Lower leg skin (tissue), 4 donors: ENCODE data around the gene TRUB1. TPM values are rescaled to one million over a fixed set of nuclear protein-coding genes. Genes with fewer than 3 reads are reported as not detected.

Source experiments
- DNase-seq, 2 donors: peaks; one replicate each; pipeline ENCODE4 v3.0.0-alpha.2; 2019; ENCODE audit warnings: low spot score in 2 of 2
- H3K4me3 ChIP-seq: fragments of 200-600 bp; sonication (generic); 2 replicates; pipeline ENCODE4 v1.5.1; 2017; ENCODE audit warnings: mild to moderate bottlenecking, low read depth; ENCODE audit not compliant: poor library complexity, severe bottlenecking
- POLR2A ChIP-seq, 2 donors: fragments of 450-650 bp; IDR thresholded peaks; one replicate each; pipeline ENCODE4 v1.6.1; 2016 to 2017; ENCODE audit warnings: antibody characterized with exemption in 2 of 2, mild to moderate bottlenecking in 1 of 2, moderate library complexity in 1 of 2
- WGBS, 2 donors: methylation state at CpG; one replicate each; pipeline ENCODE4 v1.1.5; 2018; 5-methylcytosine and 5-hydroxymethylcytosine counted together
- intact Hi-C: fragments of 100-400 bp; cut with DNase I; formaldehyde crosslinking; loops from one replicate; pipeline ENCODE4 v1.15.0; 2023; ENCODE audit warnings: low total_unique reads
- total RNA-seq, 4 donors: library from RNA; depleted of rRNA; stranded (reverse); fragments of >200 nt; gene quantifications; one replicate each; pipeline ENCODE4 v1.1.0, GENCODE V29; 2016
- TF ChIP-seq, protein P1 (sequence below), 3 donors: fragments of 450-650 bp; IDR thresholded peaks; one replicate each; pipeline ENCODE4 v1.5.1; 2016; ENCODE audit warnings: antibody characterized with exemption in 3 of 3, mild to moderate bottlenecking in 3 of 3, moderate library complexity in 2 of 3

The TRUB1 gene
- total RNA-seq, 4 donors from 2014 or later, result 8.5 to 21.2 (median 13.3) TPM

- no peak for TF ChIP-seq POLR2A (IDR thresholded peaks at IDR 0.05)
- TF ChIP-seq, protein P1, sequence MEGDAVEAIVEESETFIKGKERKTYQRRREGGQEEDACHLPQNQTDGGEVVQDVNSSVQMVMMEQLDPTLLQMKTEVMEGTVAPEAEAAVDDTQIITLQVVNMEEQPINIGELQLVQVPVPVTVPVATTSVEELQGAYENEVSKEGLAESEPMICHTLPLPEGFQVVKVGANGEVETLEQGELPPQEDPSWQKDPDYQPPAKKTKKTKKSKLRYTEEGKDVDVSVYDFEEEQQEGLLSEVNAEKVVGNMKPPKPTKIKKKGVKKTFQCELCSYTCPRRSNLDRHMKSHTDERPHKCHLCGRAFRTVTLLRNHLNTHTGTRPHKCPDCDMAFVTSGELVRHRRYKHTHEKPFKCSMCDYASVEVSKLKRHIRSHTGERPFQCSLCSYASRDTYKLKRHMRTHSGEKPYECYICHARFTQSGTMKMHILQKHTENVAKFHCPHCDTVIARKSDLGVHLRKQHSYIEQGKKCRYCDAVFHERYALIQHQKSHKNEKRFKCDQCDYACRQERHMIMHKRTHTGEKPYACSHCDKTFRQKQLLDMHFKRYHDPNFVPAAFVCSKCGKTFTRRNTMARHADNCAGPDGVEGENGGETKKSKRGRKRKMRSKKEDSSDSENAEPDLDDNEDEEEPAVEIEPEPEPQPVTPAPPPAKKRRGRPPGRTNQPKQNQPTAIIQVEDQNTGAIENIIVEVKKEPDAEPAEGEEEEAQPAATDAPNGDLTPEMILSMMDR (IDR thresholded peaks at IDR 0.05), result no peak
- DNase-seq, result no peak
- no peak overlapping the region for H3K4me3 ChIP-seq
- intact Hi-C loops, result no loop called here
- WGBS, 2 donors, result 66% methylated on average over 2 of the region's 2 CpGs
Measured at GRCh38 chr10:114967071-114967470, 29.1 kb downstream of the TRUB1 start.

- intact Hi-C loops, result no loop called here
- H3K4me3 ChIP-seq, result no peak overlapping the region
- WGBS, 2 donors, result 82 to 85% methylated on average over 4 of the region's 4 CpGs
- no peak for TF ChIP-seq POLR2A (IDR thresholded peaks at IDR 0.05)
- TF ChIP-seq, protein P1 (IDR thresholded peaks at IDR 0.05), result no peak
- no peak for DNase-seq
Measured at GRCh38 chr10:114970515-114970914, 32.5 kb downstream of the TRUB1 start.

GRCh38 chr10:114973306-114973705, 35.3 kb downstream of the TRUB1 start:
- WGBS, 2 donors, result 95 to 98% methylated on average over 5 of the region's 5 CpGs
- intact Hi-C loops, result no loop called here

DNA sequence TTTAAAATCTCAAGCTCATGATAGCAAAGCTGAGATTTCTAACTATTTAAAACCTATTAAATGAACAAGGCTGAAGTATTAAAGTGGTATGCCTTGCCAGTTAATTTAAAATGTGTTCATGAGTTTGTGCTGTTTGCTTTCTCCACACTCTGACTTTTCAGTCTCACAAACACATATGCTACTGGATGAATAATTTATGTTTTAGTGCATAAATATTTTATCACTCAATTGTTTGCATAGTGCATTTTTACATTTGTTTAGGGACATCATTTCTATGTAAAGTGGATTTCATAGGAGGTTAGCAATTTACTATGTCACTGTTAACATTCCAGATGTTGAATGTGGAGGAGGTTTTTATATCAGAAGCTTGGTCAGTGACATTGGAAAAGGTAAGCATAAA, 36.0 kb downstream of the TRUB1 start:
- no peak overlapping the region for H3K4me3 ChIP-seq
- no peak for DNase-seq
- intact Hi-C loops, result no loop called here
- TF ChIP-seq POLR2A (IDR thresholded peaks at IDR 0.05), result no peak
- TF ChIP-seq, protein P1 (IDR thresholded peaks at IDR 0.05), result no peak

More at GRCh38 chr10:114973306-114973705, 35.3 kb downstream of the TRUB1 start:
- no peak for DNase-seq
- H3K4me3 ChIP-seq, result no peak overlapping the region
- TF ChIP-seq, protein P1 (IDR thresholded peaks at IDR 0.05), result no peak
- TF ChIP-seq POLR2A (IDR thresholded peaks at IDR 0.05), result no peak

DNA sequence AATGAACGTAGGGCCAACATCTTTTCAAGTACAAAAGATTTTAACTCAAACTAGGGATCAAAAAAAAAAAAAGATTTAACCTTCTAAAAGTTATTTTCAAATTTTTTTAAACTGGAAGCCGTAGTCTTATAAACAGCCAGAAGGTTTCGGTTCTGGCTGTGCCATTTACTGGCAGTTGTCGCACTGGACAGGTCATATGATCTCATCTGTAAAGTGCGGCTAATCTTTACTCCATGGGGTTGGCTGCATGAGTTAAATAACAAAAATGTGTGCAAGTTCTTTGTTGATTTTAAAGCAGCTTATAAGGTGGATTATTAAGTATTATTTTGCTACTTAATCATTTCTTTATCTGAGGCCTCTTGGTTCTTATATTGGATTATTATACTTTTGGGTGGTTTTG, 36.6 kb downstream of the TRUB1 start:
- TF ChIP-seq, protein P1 (IDR thresholded peaks at IDR 0.05), result no peak
- DNase-seq, result no peak
- 87 to 96% methylated on average over 5 of the region's 5 CpGs for WGBS, 2 donors
- H3K4me3 ChIP-seq, result no peak overlapping the region
- intact Hi-C loops, result no loop called here

DNA sequence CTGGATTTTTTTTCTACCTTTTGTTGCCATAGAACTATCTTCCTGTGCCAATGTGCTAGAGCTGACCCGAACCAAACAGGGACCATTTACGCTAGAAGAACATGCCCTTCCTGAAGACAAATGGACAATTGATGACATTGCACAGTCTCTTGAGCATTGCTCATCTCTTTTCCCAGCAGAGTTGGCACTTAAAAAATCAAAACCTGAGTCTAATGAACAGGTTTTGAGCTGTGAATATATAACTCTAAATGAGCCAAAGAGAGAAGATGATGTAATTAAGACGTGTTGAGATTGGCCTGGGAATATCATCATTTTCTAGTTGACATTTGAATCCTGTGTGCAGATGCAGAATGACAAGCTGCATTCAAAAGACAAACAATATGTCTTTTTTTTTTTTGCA, 37.1 kb downstream of the TRUB1 start:
- no peak overlapping the region for H3K4me3 ChIP-seq
- 61 to 62% methylated on average over 3 of the region's 3 CpGs for WGBS, 2 donors
- TF ChIP-seq, protein P1 (IDR thresholded peaks at IDR 0.05), result no peak
- no peak for TF ChIP-seq POLR2A (IDR thresholded peaks at IDR 0.05)
- intact Hi-C loops, result no loop called here
- no peak for DNase-seq
